ENCODE measurements around the gene TBC1D7. TPM values are rescaled to one million over a fixed set of nuclear protein-coding genes. Genes with fewer than 3 reads are reported as not detected.
"Not testable (repeated sequence)": the region's sequence is repeated elsewhere in the genome, so short reads cannot be mapped to it uniquely, and the experiment has no call there.

Gene TBC1D7
- total RNA-seq, 4 donors from 2014 or later = 8.3 to 15.4 (median 12.2) TPM

DNA sequence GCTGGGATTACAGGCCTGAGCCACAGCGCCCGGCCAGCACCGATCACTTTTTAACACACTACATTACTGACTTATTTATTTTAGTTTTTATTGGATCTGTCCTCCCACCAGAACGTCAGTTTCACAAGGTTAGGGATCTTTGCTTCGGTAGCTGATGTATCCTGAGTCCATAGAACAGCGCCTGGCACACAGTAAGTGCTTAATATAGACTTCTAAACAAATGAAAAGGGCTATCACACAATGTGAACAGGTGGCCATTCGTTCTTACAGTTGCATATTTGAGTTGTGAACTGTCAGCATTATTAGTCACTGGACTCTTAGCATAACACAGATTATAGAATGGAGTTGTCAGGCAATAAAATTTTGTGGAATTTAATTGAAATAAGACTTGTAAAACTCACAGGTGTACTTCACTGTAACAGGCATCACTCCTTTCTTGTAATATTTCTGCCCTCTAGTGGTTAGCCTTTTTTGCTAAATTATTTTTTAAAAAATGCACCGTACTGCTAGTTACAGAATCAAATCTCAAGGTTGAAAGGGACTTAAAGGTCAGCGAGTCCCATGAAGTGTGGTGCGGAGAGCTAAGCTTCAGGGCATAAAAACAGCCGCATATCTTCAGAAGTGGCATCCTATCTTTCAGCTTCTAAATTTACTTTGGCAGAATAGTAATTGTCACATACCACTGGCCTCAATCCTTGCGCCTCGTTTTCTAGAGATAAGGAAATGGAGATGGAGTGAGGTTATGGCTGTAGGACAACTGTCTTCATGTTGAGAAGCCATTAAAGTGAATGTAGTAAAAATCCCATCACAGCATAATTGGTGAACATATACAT, 3.4 kb upstream of the TBC1D7 start:
- WGBS = 56% methylated on average over 13 of the region's 13 CpGs
- TF ChIP-seq, protein P1, sequence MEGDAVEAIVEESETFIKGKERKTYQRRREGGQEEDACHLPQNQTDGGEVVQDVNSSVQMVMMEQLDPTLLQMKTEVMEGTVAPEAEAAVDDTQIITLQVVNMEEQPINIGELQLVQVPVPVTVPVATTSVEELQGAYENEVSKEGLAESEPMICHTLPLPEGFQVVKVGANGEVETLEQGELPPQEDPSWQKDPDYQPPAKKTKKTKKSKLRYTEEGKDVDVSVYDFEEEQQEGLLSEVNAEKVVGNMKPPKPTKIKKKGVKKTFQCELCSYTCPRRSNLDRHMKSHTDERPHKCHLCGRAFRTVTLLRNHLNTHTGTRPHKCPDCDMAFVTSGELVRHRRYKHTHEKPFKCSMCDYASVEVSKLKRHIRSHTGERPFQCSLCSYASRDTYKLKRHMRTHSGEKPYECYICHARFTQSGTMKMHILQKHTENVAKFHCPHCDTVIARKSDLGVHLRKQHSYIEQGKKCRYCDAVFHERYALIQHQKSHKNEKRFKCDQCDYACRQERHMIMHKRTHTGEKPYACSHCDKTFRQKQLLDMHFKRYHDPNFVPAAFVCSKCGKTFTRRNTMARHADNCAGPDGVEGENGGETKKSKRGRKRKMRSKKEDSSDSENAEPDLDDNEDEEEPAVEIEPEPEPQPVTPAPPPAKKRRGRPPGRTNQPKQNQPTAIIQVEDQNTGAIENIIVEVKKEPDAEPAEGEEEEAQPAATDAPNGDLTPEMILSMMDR (IDR thresholded peaks at IDR 0.05) = peak; percentile 32 to 48
- TF ChIP-seq POLR2A (IDR thresholded peaks at IDR 0.05) = no peak
- no peak for TF ChIP-seq POLR2AphosphoS5 (IDR thresholded peaks at IDR 0.05)
- no peak for TF ChIP-seq EP300 (IDR thresholded peaks at IDR 0.05)
- H3K36me3 ChIP-seq = no peaks in the 10 kb centered on the region
- no peak overlapping the region for H3K4me3 ChIP-seq
- DNase-seq (ENCODE audit: low spot score in 2 of 2) = no peak
- H3K9me3 ChIP-seq = no peaks in the 10 kb centered on the region
- H3K27me3 ChIP-seq = no peaks in the 10 kb centered on the region
- H3K27ac ChIP-seq = no peak overlapping the region
- peaks cover 21% of the 10 kb centered on the region for H3K4me1 ChIP-seq

DNA sequence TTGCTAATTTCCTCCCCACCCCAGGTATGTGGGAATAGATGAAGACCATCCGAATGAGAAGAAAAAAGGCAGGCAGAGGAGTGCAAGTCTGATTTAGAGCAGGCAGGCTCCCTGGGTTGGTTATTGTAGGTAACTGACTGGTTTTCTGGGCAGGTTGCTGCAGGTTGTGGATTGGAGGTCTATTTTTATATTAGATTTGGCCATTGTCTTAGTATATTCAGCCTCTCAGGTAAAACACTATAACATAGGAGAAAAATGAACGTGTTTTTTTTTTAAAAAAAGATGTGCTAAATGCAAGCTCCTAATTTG, 492 bp upstream of the TBC1D7 start:
- H3K36me3 ChIP-seq = peaks cover 14% of the 10 kb centered on the region
- H3K9me3 ChIP-seq = no peaks in the 10 kb centered on the region
- H3K4me3 ChIP-seq = peak overlapping the region; percentile 84

DNA sequence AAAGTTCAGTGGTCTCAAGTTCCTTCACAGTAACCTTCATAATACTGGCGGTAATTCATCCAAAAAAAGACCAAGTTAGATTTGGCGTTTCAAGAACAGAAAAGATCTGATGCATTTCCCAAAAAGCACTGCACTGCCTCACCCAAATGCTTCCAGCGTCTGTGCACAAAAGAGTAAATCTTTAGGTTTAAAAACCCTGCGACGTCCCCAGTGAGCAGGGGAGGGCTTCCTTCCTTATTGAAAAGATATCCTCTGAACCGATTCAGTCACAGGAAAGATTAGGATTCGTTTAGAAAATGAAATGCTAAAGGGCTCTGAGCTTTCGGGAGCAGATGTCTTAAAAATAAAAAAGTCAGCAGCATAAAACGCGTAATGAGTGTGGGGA, 654 bp downstream of the TBC1D7 start:
- WGBS = under 1% methylated on average over 10 of the region's 10 CpGs
- H3K36me3 ChIP-seq = peaks cover 25% of the 10 kb centered on the region
- DNase-seq (ENCODE audit: low spot score in 2 of 2) = no peak

More for the DNA sequence above, 492 bp upstream of the TBC1D7 start:
- DNase-seq (ENCODE audit: low spot score in 2 of 2) = no peak
- H3K4me1 ChIP-seq = peaks cover 19% of the 10 kb centered on the region
- H3K27me3 ChIP-seq = no peaks in the 10 kb centered on the region
- no peak for TF ChIP-seq EP300 (IDR thresholded peaks at IDR 0.05)
- TF ChIP-seq, protein P1 (IDR thresholded peaks at IDR 0.05) = no peak
- TF ChIP-seq POLR2A (IDR thresholded peaks at IDR 0.05) = no peak
- no peak for TF ChIP-seq POLR2AphosphoS5 (IDR thresholded peaks at IDR 0.05)
- 4% methylated on average over 2 of the region's 2 CpGs for WGBS
- peak overlapping the region; percentile 93 for H3K27ac ChIP-seq

DNA sequence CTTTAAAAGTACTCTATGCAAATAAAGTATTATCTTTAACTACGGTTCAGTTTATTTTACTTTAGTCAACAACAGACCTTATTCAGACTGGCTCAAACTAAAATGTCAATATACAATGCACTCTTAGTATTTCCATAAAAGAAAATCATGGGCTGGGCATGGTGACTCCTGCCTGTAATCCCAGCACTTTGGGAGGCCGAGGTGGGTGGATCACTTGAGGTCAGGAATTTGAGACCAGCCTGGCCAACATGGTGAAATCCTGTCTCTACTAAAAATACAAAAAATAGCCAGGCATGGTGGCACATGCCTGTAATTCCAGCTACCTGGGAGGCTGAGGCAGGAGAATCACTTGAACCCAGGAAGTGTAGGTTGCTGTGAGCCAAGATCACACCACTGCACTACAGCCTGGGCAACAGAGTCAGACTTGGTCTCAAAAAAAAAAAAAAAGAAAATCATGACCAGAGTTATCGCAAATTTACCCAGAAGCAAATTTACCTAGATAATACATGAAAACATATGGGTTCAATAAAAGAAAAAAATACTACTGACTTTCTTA, 2.2 kb downstream of the TBC1D7 start:
- not testable (repeated sequence) for H3K27ac ChIP-seq; H3K9me3 ChIP-seq; H3K27me3 ChIP-seq; DNase-seq (ENCODE audit: low spot score in 2 of 2); H3K4me3 ChIP-seq
- Histone ChIP-seq H3K4me1 (peaks cover 19% of the 10 kb centered on the region), H3K36me3 (peaks cover 41% of the 10 kb centered on the region)
- 91% methylated on average over 3 of the region's 3 CpGs for WGBS

More for the DNA sequence above, 654 bp downstream of the TBC1D7 start:
- peaks cover 19% of the 10 kb centered on the region for H3K4me1 ChIP-seq
- peak overlapping the region; percentile 84 for H3K4me3 ChIP-seq
- peak overlapping the region; percentile 93 for H3K27ac ChIP-seq
- no peaks in the 10 kb centered on the region for H3K27me3 ChIP-seq
- no peaks in the 10 kb centered on the region for H3K9me3 ChIP-seq
- TF ChIP-seq EP300 (IDR thresholded peaks at IDR 0.05) (no peak), POLR2AphosphoS5 (IDR thresholded peaks at IDR 0.05) (no peak), POLR2A (IDR thresholded peaks at IDR 0.05) (no peak)
- TF ChIP-seq, protein P1 (IDR thresholded peaks at IDR 0.05) = no peak

DNA sequence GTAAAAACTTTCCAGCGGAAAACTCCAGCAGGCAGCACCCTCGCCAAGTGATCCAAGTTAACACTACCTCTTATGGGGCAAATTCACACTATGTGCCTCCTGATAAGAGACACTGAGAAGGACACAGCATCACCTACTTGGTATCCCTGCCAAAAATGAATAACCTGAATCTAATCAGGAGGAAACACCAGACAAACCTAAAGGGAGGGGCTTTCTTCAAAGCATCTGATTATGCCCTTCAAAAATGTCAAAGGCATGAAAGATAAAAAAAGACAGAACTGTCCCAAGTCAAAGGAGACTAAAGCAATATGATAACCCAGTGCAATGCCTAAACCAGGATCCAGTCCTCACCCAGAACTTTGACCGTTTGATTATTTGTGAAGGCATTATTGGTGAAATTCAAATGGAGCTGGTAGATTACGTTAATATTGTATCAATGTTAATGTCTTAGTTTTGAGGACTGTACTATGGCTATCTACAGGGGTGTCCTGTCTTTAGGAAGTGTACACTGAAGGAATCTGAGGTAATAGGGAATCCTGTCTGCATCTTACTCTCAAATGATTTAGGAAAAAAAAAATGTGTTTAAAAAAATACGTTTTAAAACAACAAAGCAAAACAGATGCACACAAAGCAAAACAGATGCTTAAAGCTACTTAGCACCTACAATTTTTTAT, 8.3 kb downstream of the TBC1D7 start:
- 95% methylated on average over 5 of the region's 5 CpGs for WGBS
- Histone ChIP-seq H3K27me3 (no peaks in the 10 kb centered on the region), H3K4me1 (no peaks in the 10 kb centered on the region), H3K9me3 (no peaks in the 10 kb centered on the region), H3K36me3 (peaks cover 92% of the 10 kb centered on the region), H3K27ac (no peak overlapping the region), H3K4me3 (no peak overlapping the region)
- TF ChIP-seq, protein P1 (IDR thresholded peaks at IDR 0.05) = no peak
- no peak for TF ChIP-seq POLR2A (IDR thresholded peaks at IDR 0.05)
- no peak for TF ChIP-seq POLR2AphosphoS5 (IDR thresholded peaks at IDR 0.05)
- no peak for TF ChIP-seq EP300 (IDR thresholded peaks at IDR 0.05)
- DNase-seq (ENCODE audit: low spot score in 2 of 2) = no peak

All from suprapubic skin (tissue), 4 donors.